GM10266 (cell line): ENCODE measurements around the gene C3orf18.
"Not testable (repeated sequence)": the region's sequence is repeated elsewhere in the genome, so short reads cannot be mapped to it uniquely, and the experiment has no call there.

Source experiments
- DNase-seq: peaks from one replicate; pipeline ENCODE4 v3.0.0; 2012; ENCODE audit errors: extremely low spot score
- CTCF ChIP-seq: IDR thresholded peaks from 2 replicates; pipeline ENCODE4 v1.5.1; 2012; ENCODE audit warnings: mild to moderate bottlenecking, low read depth; ENCODE audit not compliant: control insufficient read depth, insufficient read depth; ENCODE audit errors: missing control alignments

C3orf18 gene

GRCh38 chr3:50517721-50518206, 49.8 kb downstream of the C3orf18 start:
- no peak for DNase-seq
- TF ChIP-seq CTCF: no peak

GRCh38 chr3:50516440-50516871, 51.1 kb downstream of the C3orf18 start:
- DNase-seq: no peak
- TF ChIP-seq CTCF: no peak

- no peak for TF ChIP-seq CTCF
- DNase-seq: no peak
Observed at GRCh38 chr3:50515565-50516439, 51.7 kb downstream of the C3orf18 start.

- DNase-seq: not testable (repeated sequence)
Observed at GRCh38 chr3:50512908-50513307, 54.6 kb downstream of the C3orf18 start.

GRCh38 chr3:50512131-50512530, 55.4 kb downstream of the C3orf18 start:
- TF ChIP-seq CTCF: no peak
- DNase-seq: no peak

GRCh38 chr3:50510325-50510724, 57.2 kb downstream of the C3orf18 start:
- no peak for DNase-seq
- TF ChIP-seq CTCF: no peak

GRCh38 chr3:50509715-50510114, 57.8 kb downstream of the C3orf18 start:
- TF ChIP-seq CTCF: no peak
- no peak for DNase-seq
